SK-N-SH (cell line): ENCODE measurements around the gene XAGE2. TPM values are rescaled to one million over a fixed set of nuclear protein-coding genes. Genes with fewer than 3 reads are reported as not detected.

Experiments
- CTCF ChIA-PET: fragments of 300-600, 350-600 bp; formaldehyde crosslinking; extraction: SDS; loops from one replicate; lab custom pipeline; 2021; lab: Yijun Ruan, JAX
- POLR2A ChIA-PET: fragments of 350-600 bp; sonication (Branson Sonifier 250); formaldehyde crosslinking; extraction: SDS; loops from one replicate; lab custom pipeline; 2020; ENCODE audit warnings: antibody characterized with exemption, inconsistent platforms; lab: Yijun Ruan, JAX
- DNase-seq: peaks from one replicate; pipeline ENCODE4 v3.0.0; 2012
- H2AFZ ChIP-seq: fragments of 200-600 bp; sonication (generic); 2 replicates; pipeline ENCODE4 v1.8.1; 2016; ENCODE audit warnings: antibody characterized with exemption, mild to moderate bottlenecking, low read depth
- H3F3A ChIP-seq: fragments of 200-600 bp; sonication (generic); replicated peaks from 2 replicates; pipeline ENCODE3; 2016; ENCODE audit warnings: antibody characterized with exemption, mild to moderate bottlenecking; ENCODE audit not compliant: insufficient read depth
- H3K27ac ChIP-seq, 2 experiments: fragments of 200-500 bp in 1 of 2; fragments of 200-600 bp in 1 of 2; sonication (Bioruptor generic) in 1 of 2; sonication (generic), shearing (Covaris generic) in 1 of 2; 2 replicates each; pipeline versions ENCODE4 v1.5.1 to v1.6.1; 2014 to 2016; ENCODE audit warnings: low read depth in 2 of 2, inconsistent platforms in 1 of 2, low read length in 1 of 2, mild to moderate bottlenecking in 1 of 2, mixed read lengths in 1 of 2
- H3K27me3 ChIP-seq: fragments of 200-600 bp; sonication (generic), shearing (Covaris generic); 2 replicates; pipeline ENCODE4 v1.6.1; 2016; ENCODE audit warnings: mixed run types; ENCODE audit not compliant: insufficient read depth
- H3K36me3 ChIP-seq, 2 experiments: fragments of 200-500 bp in 1 of 2; fragments of 200-600 bp in 1 of 2; sonication (Bioruptor generic) in 1 of 2; sonication (generic) in 1 of 2; replicated peaks in 1 of 2; 2 replicates each; pipeline versions ENCODE3 to v1.5.1; 2014 to 2016; ENCODE audit warnings: low read length in 1 of 2, mild to moderate bottlenecking in 1 of 2; ENCODE audit not compliant: insufficient read depth in 2 of 2, control insufficient read depth in 1 of 2
- H3K4me1 ChIP-seq, 2 experiments: fragments of 200-500 bp in 1 of 2; fragments of 200-600 bp in 1 of 2; sonication (Bioruptor generic) in 1 of 2; sonication (generic), shearing (Covaris generic) in 1 of 2; 2 replicates each; pipeline versions ENCODE4 v1.5.1 to v1.6.1; 2014 to 2016; ENCODE audit warnings: low read depth in 1 of 2, low read length in 1 of 2, mixed run types in 1 of 2; ENCODE audit not compliant: insufficient read depth in 2 of 2, control insufficient read depth in 1 of 2
- H3K4me2 ChIP-seq: fragments of 200-600 bp; sonication (generic), shearing (Covaris generic); 2 replicates; pipeline ENCODE4 v1.6.1; 2017; ENCODE audit warnings: mixed run types
- H3K4me3 ChIP-seq, 2 experiments: fragments of 200-500 bp in 1 of 2; fragments of 200-600 bp in 1 of 2; sonication (Bioruptor generic) in 1 of 2; sonication (generic), shearing (Covaris generic) in 1 of 2; 2 replicates each; pipeline versions ENCODE4 v1.5.1 to v1.8.1; 2014 to 2016; ENCODE audit warnings: low read depth in 2 of 2, inconsistent platforms in 1 of 2, low read length in 1 of 2, mild to moderate bottlenecking in 1 of 2, mixed read lengths in 1 of 2, moderate library complexity in 1 of 2
- H3K79me2 ChIP-seq: fragments of 200-600 bp; sonication (generic); 2 replicates; pipeline ENCODE4 v1.8.1; 2017; ENCODE audit warnings: mild to moderate bottlenecking; ENCODE audit not compliant: insufficient read depth
- H3K9ac ChIP-seq: fragments of 200-600 bp; sonication (generic); 2 replicates; pipeline ENCODE4 v1.6.1; 2017; ENCODE audit warnings: mixed run types
- H3K9me2 ChIP-seq: fragments of 200-600 bp; sonication (generic); 2 replicates; pipeline ENCODE4 v1.6.1; 2017; ENCODE audit warnings: mixed run types
- H3K9me3 ChIP-seq: fragments of 200-600 bp; sonication (generic); 2 replicates; pipeline ENCODE4 v1.6.1; 2017; ENCODE audit warnings: mixed run types, mild to moderate bottlenecking, moderate library complexity
- H4K20me1 ChIP-seq: fragments of 200-600 bp; sonication (generic); 2 replicates; pipeline ENCODE4 v1.6.1; 2017; ENCODE audit warnings: mild to moderate bottlenecking, mixed run types; ENCODE audit not compliant: insufficient read depth
- ELF1 ChIP-seq: IDR thresholded peaks from 2 replicates; pipeline ENCODE4 v1.4.0; 2012
- FOXJ3 ChIP-seq: sonication (generic); formaldehyde crosslinking; IDR thresholded peaks from 2 replicates; pipeline ENCODE4 v1.5.1; 2020; ENCODE audit warnings: mild to moderate bottlenecking, missing genetic modification reagents
- FOXM1 ChIP-seq: IDR thresholded peaks from 2 replicates; pipeline ENCODE4 v1.4.0; 2012; ENCODE audit warnings: low read depth, mild to moderate bottlenecking
- GABPA ChIP-seq: IDR thresholded peaks from 2 replicates; pipeline ENCODE4 v1.4.0; 2012; ENCODE audit warnings: low read depth, mild to moderate bottlenecking
- JUND ChIP-seq: IDR thresholded peaks from 2 replicates; pipeline ENCODE4 v1.4.0; 2012
- MXI1 ChIP-seq: IDR thresholded peaks from 2 replicates; pipeline ENCODE4 v1.6.1; 2012; ENCODE audit warnings: mild to moderate bottlenecking, low read depth, low read length, improper control_type of control experiment
- NFIC ChIP-seq: IDR thresholded peaks from 2 replicates; pipeline ENCODE4 v1.4.0; 2012; ENCODE audit warnings: borderline replicate concordance
- NRF1 ChIP-seq: IDR thresholded peaks from 2 replicates; pipeline ENCODE4 v1.6.1; 2012; ENCODE audit warnings: low read depth, mild to moderate bottlenecking, low read length
- RCOR1 ChIP-seq: fragments of 150-350 bp; IDR thresholded peaks from 2 replicates; pipeline ENCODE4 v1.6.1; 2017; ENCODE audit warnings: antibody characterized with exemption, low read length
- REST ChIP-seq: IDR thresholded peaks from 2 replicates; pipeline ENCODE4 v1.6.1; 2012; ENCODE audit warnings: mild to moderate bottlenecking, low read depth, low read length, moderate library complexity
- RFX5 ChIP-seq: IDR thresholded peaks from 2 replicates; pipeline ENCODE4 v1.6.1; 2012; ENCODE audit warnings: mild to moderate bottlenecking, improper control_type of control experiment, low read length
- RXRA ChIP-seq: IDR thresholded peaks from 2 replicates; pipeline ENCODE4 v1.4.0; 2012; ENCODE audit warnings: low read depth, mild to moderate bottlenecking, borderline replicate concordance
- SMC3 ChIP-seq: IDR thresholded peaks from 2 replicates; pipeline ENCODE4 v1.6.1; 2012; ENCODE audit warnings: low read depth, low read length, improper control_type of control experiment
- TAF1 ChIP-seq: IDR thresholded peaks from 2 replicates; pipeline ENCODE4 v1.6.1; 2012; ENCODE audit warnings: low read depth, mild to moderate bottlenecking, low read length, moderate library complexity, borderline replicate concordance
- TCF12 ChIP-seq: IDR thresholded peaks from 2 replicates; pipeline ENCODE4 v1.4.0; 2012
- WGBS: methylation state at CpG from one replicate; pipeline ENCODE4 v1.1.6; 2017; ENCODE audit warnings: low lambda C conversion rate; 5-methylcytosine and 5-hydroxymethylcytosine counted together
- polyA plus RNA-seq, 3 experiments: library from polyadenylated mRNA; depleted of rRNA; stranded (reverse); fragments of >200 nt; gene quantifications; 2 replicates each; pipeline ENCODE4 v1.2.3, GENCODE V29; 2012
- TF ChIP-seq, protein P1 (sequence below): fragments of 150-350 bp; IDR thresholded peaks from 2 replicates; pipeline ENCODE4 v1.6.1; 2017; ENCODE audit warnings: antibody characterized with exemption, low read length, low read depth, borderline replicate concordance
- TF ChIP-seq, protein P2 (sequence below): IDR thresholded peaks from 2 replicates; pipeline ENCODE4 v1.4.0; 2012; ENCODE audit warnings: low read depth, borderline replicate concordance
- TF ChIP-seq, protein P3 (sequence below): fragments of 150-350 bp; IDR thresholded peaks from 2 replicates; pipeline ENCODE4 v1.6.1; 2016; ENCODE audit warnings: mild to moderate bottlenecking, low read depth, low read length
- TF ChIP-seq, protein P4 (sequence below): IDR thresholded peaks from 2 replicates; pipeline ENCODE4; 2012

The XAGE2 gene
- polyA plus RNA-seq, 1 of the 3 experiments (the other 2 are of a cell fraction) = 0.13 TPM

DNA sequence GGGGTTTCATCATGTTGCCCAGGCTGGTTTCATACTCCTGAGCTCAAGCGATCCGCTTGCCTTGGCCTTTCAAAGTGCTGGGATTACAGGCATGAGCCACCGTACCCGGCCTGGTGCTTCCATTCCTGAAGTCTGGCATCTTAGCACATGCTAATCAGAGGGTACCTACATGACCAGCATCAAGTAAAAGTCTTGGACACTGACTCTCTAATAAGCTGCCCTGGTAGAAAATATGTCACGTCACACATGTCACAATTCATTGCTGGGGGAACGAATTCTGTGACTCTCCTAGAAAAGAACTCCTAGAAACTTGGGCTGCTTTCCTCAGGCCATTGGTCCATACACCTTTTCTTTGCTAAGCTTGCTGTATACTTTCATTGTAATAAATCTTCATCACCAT lies 19.1 kb upstream of the XAGE2 start:
- WGBS = 2% methylated on average over 6 of the region's 6 CpGs
- no peaks in the 10 kb centered on the region for H3K79me2 ChIP-seq
- no peaks in the 10 kb centered on the region for H3K9me2 ChIP-seq
- H3K4me3 ChIP-seq = no peak overlapping the region
- H4K20me1 ChIP-seq = no peaks in the 10 kb centered on the region
- H3K27ac ChIP-seq = no peak overlapping the region
- no peaks in the 10 kb centered on the region for H3K4me1 ChIP-seq
- POLR2A ChIA-PET = no interaction called here
- no peaks in the 10 kb centered on the region for H3K36me3 ChIP-seq
- H3K9me3 ChIP-seq = no peaks in the 10 kb centered on the region
- no peak for TF ChIP-seq FOXM1
- TF ChIP-seq SMC3 = no peak
- no peak overlapping the region for H3K9ac ChIP-seq
- peaks cover 18% of the 10 kb centered on the region; the same call in 1 of the 2 replicates for H3K27me3 ChIP-seq
- no peaks in the 10 kb centered on the region for H3F3A ChIP-seq
- H2AFZ ChIP-seq = no peak overlapping the region
- no peak for DNase-seq
- CTCF ChIA-PET = no interaction called here
- no peak overlapping the region for H3K4me2 ChIP-seq

- no peaks in the 10 kb centered on the region for H3K9me2 ChIP-seq
- no peak for TF ChIP-seq TCF12
- TF ChIP-seq, protein P1, sequence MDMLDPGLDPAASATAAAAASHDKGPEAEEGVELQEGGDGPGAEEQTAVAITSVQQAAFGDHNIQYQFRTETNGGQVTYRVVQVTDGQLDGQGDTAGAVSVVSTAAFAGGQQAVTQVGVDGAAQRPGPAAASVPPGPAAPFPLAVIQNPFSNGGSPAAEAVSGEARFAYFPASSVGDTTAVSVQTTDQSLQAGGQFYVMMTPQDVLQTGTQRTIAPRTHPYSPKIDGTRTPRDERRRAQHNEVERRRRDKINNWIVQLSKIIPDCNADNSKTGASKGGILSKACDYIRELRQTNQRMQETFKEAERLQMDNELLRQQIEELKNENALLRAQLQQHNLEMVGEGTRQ = no peak
- no peak for TF ChIP-seq REST
- TF ChIP-seq JUND = no peak
- TF ChIP-seq FOXM1 = no peak
- TF ChIP-seq FOXJ3 = no peak
- no peak for TF ChIP-seq MXI1
- TF ChIP-seq, protein P2, sequence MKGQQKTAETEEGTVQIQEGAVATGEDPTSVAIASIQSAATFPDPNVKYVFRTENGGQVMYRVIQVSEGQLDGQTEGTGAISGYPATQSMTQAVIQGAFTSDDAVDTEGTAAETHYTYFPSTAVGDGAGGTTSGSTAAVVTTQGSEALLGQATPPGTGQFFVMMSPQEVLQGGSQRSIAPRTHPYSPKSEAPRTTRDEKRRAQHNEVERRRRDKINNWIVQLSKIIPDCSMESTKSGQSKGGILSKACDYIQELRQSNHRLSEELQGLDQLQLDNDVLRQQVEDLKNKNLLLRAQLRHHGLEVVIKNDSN = no peak
- no peak for TF ChIP-seq RFX5
- TF ChIP-seq, protein P3, sequence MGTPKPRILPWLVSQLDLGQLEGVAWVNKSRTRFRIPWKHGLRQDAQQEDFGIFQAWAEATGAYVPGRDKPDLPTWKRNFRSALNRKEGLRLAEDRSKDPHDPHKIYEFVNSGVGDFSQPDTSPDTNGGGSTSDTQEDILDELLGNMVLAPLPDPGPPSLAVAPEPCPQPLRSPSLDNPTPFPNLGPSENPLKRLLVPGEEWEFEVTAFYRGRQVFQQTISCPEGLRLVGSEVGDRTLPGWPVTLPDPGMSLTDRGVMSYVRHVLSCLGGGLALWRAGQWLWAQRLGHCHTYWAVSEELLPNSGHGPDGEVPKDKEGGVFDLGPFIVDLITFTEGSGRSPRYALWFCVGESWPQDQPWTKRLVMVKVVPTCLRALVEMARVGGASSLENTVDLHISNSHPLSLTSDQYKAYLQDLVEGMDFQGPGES = no peak
- TF ChIP-seq SMC3 = no peak
- TF ChIP-seq RCOR1 = no peak
- no peak for TF ChIP-seq NRF1
- no peak for TF ChIP-seq NFIC
- no peak for TF ChIP-seq TAF1
- no peak for TF ChIP-seq GABPA
- TF ChIP-seq ELF1 = no peak
- TF ChIP-seq, protein P4, sequence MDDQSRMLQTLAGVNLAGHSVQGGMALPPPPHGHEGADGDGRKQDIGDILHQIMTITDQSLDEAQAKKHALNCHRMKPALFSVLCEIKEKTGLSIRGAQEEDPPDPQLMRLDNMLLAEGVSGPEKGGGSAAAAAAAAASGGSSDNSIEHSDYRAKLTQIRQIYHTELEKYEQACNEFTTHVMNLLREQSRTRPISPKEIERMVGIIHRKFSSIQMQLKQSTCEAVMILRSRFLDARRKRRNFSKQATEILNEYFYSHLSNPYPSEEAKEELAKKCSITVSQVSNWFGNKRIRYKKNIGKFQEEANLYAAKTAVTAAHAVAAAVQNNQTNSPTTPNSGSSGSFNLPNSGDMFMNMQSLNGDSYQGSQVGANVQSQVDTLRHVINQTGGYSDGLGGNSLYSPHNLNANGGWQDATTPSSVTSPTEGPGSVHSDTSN = no peak
- TF ChIP-seq RXRA = no peak
- H3K79me2 ChIP-seq = no peaks in the 10 kb centered on the region
- H3K27ac ChIP-seq = no peak overlapping the region
- POLR2A ChIA-PET = no interaction called here
- H2AFZ ChIP-seq = no peak overlapping the region
- no peak overlapping the region for H3K4me3 ChIP-seq
- CTCF ChIA-PET = no interaction called here
- H3K27me3 ChIP-seq = peaks cover 15% of the 10 kb centered on the region; the same call in 1 of the 2 replicates
- no peaks in the 10 kb centered on the region for H3K4me1 ChIP-seq
- H3K36me3 ChIP-seq = no peaks in the 10 kb centered on the region
- H3K9ac ChIP-seq = no peak overlapping the region
- no peaks in the 10 kb centered on the region for H3K9me3 ChIP-seq
- no peak for DNase-seq
- 4% methylated on average over 1 of the region's 1 CpG for WGBS
- no peaks in the 10 kb centered on the region for H3F3A ChIP-seq
- H3K4me2 ChIP-seq = no peak overlapping the region
- H4K20me1 ChIP-seq = no peaks in the 10 kb centered on the region
Observed at GRCh38 chrX:52352551-52352950, 16.3 kb upstream of the XAGE2 start.
